OCI-LY7 (cell line): ENCODE data around the gene USH2A. TPM values are rescaled to one million over a fixed set of nuclear protein-coding genes. Genes with fewer than 3 reads are reported as not detected.

Source experiments
- BruUV-seq: library from RNA; stranded (reverse); fragments of 400-500 nt; replicated peaks from 2 replicates; lab custom pipeline; 2021; lab: Mats Ljungman, UMichigan
- CTCF ChIA-PET: fragments of 300-600 bp; sonication (Branson Sonifier 250); formaldehyde crosslinking; loops from one replicate; lab custom pipeline; 2022; ENCODE audit warnings: antibody characterized with exemption; ENCODE audit not compliant: unreplicated experiment; lab: Charles Lee
- POLR2A ChIA-PET: fragments of 300-600 bp; sonication (Branson Sonifier 250); formaldehyde crosslinking; loops from one replicate; lab custom pipeline; 2022; ENCODE audit warnings: antibody characterized with exemption; lab: Charles Lee
- DNase-seq: peaks from one replicate; pipeline ENCODE4 v3.0.0-alpha.2; 2015; ENCODE audit warnings: low spot score
- H2AFZ ChIP-seq: fragments of 200-600 bp; sonication (generic), shearing (Covaris generic); 2 replicates; pipeline ENCODE4 v1.6.1; 2014; ENCODE audit warnings: mild to moderate bottlenecking, antibody characterized with exemption, low read length, moderate library complexity
- H3K27ac ChIP-seq: fragments of 200-600 bp; sonication (generic); 2 replicates; pipeline ENCODE4 v1.5.1; 2014; ENCODE audit warnings: mixed run types, low read depth, mild to moderate bottlenecking, moderate library complexity, low read length, inconsistent platforms; ENCODE audit not compliant: poor library complexity, severe bottlenecking
- H3K36me3 ChIP-seq: fragments of 200-600 bp; sonication (generic); 2 replicates; pipeline ENCODE4 v1.6.1; 2014; ENCODE audit warnings: mild to moderate bottlenecking, antibody characterized with exemption, low read length, moderate library complexity, mixed read lengths; ENCODE audit not compliant: insufficient read depth
- H3K4me1 ChIP-seq: fragments of 200-600 bp; sonication (generic); 2 replicates; pipeline ENCODE4 v1.5.1; 2014; ENCODE audit warnings: mild to moderate bottlenecking, low read length; ENCODE audit not compliant: insufficient read depth, poor library complexity, severe bottlenecking
- H3K4me2 ChIP-seq: fragments of 200-600 bp; sonication (generic); 2 replicates; pipeline ENCODE4 v1.6.1; 2014; ENCODE audit warnings: mild to moderate bottlenecking, low read length
- H3K4me3 ChIP-seq: fragments of 200-600 bp; sonication (generic); 2 replicates; pipeline ENCODE4 v1.5.1; 2014; ENCODE audit warnings: mild to moderate bottlenecking, low read depth, low read length; ENCODE audit not compliant: poor library complexity, severe bottlenecking
- H3K79me2 ChIP-seq: fragments of 200-600 bp; sonication (generic); 2 replicates; pipeline ENCODE4 v1.6.1; 2016; ENCODE audit warnings: low read depth, mild to moderate bottlenecking, low read length, moderate library complexity, mixed read lengths; ENCODE audit not compliant: insufficient read depth
- H3K9me2 ChIP-seq: fragments of 200-600 bp; sonication (generic); 2 replicates; pipeline ENCODE4 v1.6.1; 2016; ENCODE audit warnings: mild to moderate bottlenecking, low read length, mixed read lengths; ENCODE audit not compliant: insufficient read depth
- H3K9me3 ChIP-seq: fragments of 200-600 bp; sonication (generic); 2 replicates; pipeline ENCODE4 v1.6.1; 2014; ENCODE audit warnings: mild to moderate bottlenecking, mixed run types, low read length, mixed read lengths
- H4K20me1 ChIP-seq: fragments of 200-600 bp; sonication (generic); 2 replicates; pipeline ENCODE4 v1.6.1; 2014; ENCODE audit warnings: mild to moderate bottlenecking, antibody characterized with exemption, low read length, moderate library complexity, mixed read lengths; ENCODE audit not compliant: insufficient read depth
- EZH2phosphoT487 ChIP-seq: fragments of 200-600 bp; sonication (generic); IDR thresholded peaks from 2 replicates; pipeline ENCODE4 v1.6.1; 2018; ENCODE audit warnings: low read depth, borderline replicate concordance, mild to moderate bottlenecking, mixed run types, antibody characterized with exemption, low read length, moderate library complexity, mixed read lengths
- intact Hi-C: fragments of 100-400 bp; cut with micrococcal nuclease; formaldehyde crosslinking; loops from one replicate; pipeline ENCODE4 v1.10.0; 2022; ENCODE audit not compliant: unreplicated experiment
- total RNA-seq, 2 experiments: library from RNA; depleted of rRNA in 1 of 2; stranded (reverse); fragments of >200 nt in 1 of 2; shearing (Covaris generic) in 1 of 2; gene quantifications; 2 replicates each; pipeline ENCODE4 v1.2.3, GENCODE V29; 2014 to 2022
- TF ChIP-seq, protein P1 (sequence below): fragments of 200-600 bp; sonication (generic); conservative IDR thresholded peaks from 2 replicates; pipeline ENCODE4 v1.5.1; 2014; ENCODE audit warnings: mild to moderate bottlenecking, antibody characterized with exemption, low read length, moderate library complexity, mixed read lengths

USH2A gene
- total RNA-seq, 2 experiments from 2014 or later: not detected

DNA sequence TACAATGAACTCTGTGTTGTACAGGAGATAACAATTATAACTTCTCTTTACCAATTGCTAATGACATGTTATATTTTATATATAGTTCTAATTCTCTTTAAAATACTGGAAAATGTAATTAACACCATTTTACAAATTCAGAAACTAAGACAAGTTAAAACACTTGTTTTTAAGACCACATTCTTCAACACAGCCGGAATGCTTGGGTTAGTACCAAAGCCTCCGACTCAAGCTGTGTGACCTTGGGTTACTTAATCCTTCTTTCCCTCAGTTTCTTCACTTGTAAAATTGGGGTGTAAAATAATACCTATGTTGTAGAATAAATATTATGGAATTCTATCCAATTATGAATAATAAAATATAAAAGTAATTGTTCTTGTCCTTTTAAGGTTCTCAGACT is 378.7 kb downstream of the USH2A start:
- intact Hi-C loops: no loop called here
- ChIA-PET POLR2A (no interaction called here), CTCF (no interaction called here)
- no peak overlapping the region for H3K4me3 ChIP-seq
- H2AFZ ChIP-seq: no peak overlapping the region
- H3K36me3 ChIP-seq: no peaks in the 10 kb centered on the region
- no peak for TF ChIP-seq EZH2phosphoT487
- TF ChIP-seq, protein P1, sequence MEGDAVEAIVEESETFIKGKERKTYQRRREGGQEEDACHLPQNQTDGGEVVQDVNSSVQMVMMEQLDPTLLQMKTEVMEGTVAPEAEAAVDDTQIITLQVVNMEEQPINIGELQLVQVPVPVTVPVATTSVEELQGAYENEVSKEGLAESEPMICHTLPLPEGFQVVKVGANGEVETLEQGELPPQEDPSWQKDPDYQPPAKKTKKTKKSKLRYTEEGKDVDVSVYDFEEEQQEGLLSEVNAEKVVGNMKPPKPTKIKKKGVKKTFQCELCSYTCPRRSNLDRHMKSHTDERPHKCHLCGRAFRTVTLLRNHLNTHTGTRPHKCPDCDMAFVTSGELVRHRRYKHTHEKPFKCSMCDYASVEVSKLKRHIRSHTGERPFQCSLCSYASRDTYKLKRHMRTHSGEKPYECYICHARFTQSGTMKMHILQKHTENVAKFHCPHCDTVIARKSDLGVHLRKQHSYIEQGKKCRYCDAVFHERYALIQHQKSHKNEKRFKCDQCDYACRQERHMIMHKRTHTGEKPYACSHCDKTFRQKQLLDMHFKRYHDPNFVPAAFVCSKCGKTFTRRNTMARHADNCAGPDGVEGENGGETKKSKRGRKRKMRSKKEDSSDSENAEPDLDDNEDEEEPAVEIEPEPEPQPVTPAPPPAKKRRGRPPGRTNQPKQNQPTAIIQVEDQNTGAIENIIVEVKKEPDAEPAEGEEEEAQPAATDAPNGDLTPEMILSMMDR: no peak
- H3K4me2 ChIP-seq: no peak overlapping the region
- H3K9me3 ChIP-seq: no peaks in the 10 kb centered on the region
- no TSS peak for BruUV-seq
- H3K4me1 ChIP-seq: no peaks in the 10 kb centered on the region
- no peaks in the 10 kb centered on the region for H3K9me2 ChIP-seq
- DNase-seq: no peak
- no peak overlapping the region for H3K27ac ChIP-seq
- no peaks in the 10 kb centered on the region for H4K20me1 ChIP-seq
- H3K79me2 ChIP-seq: no peaks in the 10 kb centered on the region

GRCh38 chr1:216034506-216034905 is 388.7 kb downstream of the USH2A start:
- Histone ChIP-seq H3K9me2 (no peaks in the 10 kb centered on the region), H2AFZ (no peak overlapping the region), H3K79me2 (no peaks in the 10 kb centered on the region), H3K4me2 (no peak overlapping the region), H3K4me1 (no peaks in the 10 kb centered on the region), H3K4me3 (no peak overlapping the region), H3K27ac (no peak overlapping the region), H3K9me3 (no peaks in the 10 kb centered on the region), H4K20me1 (no peaks in the 10 kb centered on the region), H3K36me3 (no peaks in the 10 kb centered on the region)
- no TSS peak for BruUV-seq
- intact Hi-C loops: no loop called here
- TF ChIP-seq EZH2phosphoT487: no peak
- TF ChIP-seq, protein P1: peak; percentile 22; the same call in 1 of the 2 replicates
- no peak for DNase-seq
- ChIA-PET POLR2A (interaction anchor here (0.6 kb wide), 1 partner anchor 76 kb away, joined by 4 read pairs; no protein-coding TSS in a partner anchor), CTCF (no interaction called here)

DNA sequence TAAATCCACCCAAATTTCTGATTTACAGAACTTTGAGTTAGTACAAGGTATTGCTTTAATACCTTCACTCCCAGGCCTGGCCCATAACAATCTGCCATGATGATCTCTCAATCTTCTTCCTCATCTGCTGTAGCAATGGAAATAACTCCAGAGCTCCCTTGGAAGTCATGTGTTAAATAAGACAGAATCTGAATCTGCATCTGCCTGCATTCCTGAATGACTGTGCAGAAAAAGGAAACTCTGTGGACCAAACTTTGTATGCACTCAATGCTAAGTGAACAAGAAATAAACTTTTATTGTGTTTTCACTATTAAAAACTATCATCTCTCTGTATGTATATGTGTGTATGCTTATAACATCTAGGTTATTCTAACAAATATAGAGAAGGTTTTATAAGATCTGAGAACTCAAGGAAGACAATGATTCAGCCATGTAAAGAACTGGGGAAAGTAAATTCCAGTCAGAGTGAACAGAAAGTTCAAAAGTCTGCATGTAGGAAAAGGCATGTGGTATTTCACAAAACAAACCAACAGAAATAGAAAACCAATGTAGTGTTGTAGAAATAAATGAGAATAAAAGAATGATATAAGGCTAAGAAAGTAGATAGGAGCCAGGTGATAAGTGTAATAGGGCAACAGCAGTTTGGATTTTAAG is 390.2 kb downstream of the USH2A start:
- TF ChIP-seq EZH2phosphoT487: no peak
- TF ChIP-seq, protein P1: no peak
- Histone ChIP-seq H3K9me3 (no peaks in the 10 kb centered on the region), H4K20me1 (no peaks in the 10 kb centered on the region), H3K4me3 (no peak overlapping the region), H2AFZ (no peak overlapping the region), H3K4me1 (no peaks in the 10 kb centered on the region), H3K9me2 (no peaks in the 10 kb centered on the region), H3K4me2 (no peak overlapping the region), H3K36me3 (no peaks in the 10 kb centered on the region), H3K27ac (no peak overlapping the region), H3K79me2 (no peaks in the 10 kb centered on the region)
- intact Hi-C loops: no loop called here
- no TSS peak for BruUV-seq
- no peak for DNase-seq
- POLR2A ChIA-PET: no interaction called here
- CTCF ChIA-PET: no interaction called here
